Measurements from ENCODE around the gene AVPR2.
A peak's percentile ranks its signal among the peaks of the same experiment; 100 is the strongest.

AVPR2 gene

DNA sequence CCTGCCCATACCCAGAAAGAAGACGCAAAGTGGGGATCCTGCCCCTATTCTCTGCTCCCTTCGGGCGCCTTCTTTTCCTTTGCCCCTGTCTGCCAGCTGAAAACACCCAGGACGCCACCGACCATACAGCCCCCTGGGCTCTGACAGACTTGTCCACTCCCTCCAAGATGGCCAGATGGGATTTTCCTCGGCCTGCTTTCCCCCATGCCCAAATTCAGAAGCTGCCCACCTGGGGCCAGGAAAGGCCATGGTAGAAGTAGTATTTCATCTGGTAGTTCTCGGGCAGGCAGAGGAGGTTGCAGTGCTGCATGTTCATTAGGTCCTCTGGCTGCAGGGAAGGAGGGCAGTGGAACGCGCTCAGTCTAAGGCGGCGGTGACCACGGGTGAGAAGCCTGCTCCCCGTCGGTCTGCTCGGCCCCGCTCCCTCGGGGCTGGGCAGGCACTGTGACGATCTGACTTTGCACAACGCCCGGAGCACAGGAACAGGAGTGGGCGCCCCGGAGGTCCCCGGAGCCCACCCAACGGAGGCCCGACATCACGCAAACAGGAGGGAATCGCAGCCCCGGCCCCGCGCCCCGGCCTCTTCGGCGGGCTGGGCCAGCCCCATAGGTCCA, 29.8 kb downstream of the AVPR2 start:
- DNase-seq = no peak

GRCh38 chrX:153934762-153935325, 30.4 kb downstream of the AVPR2 start, which contains the start of gene NAA10:
Gene NAA10, minus strand, starts transcription at chrX:153935037. Its CDS starts 133 bp downstream, at chrX:153934904.
- peak; percentile 20 to 25 (median 24) for DNase-seq

DNA sequence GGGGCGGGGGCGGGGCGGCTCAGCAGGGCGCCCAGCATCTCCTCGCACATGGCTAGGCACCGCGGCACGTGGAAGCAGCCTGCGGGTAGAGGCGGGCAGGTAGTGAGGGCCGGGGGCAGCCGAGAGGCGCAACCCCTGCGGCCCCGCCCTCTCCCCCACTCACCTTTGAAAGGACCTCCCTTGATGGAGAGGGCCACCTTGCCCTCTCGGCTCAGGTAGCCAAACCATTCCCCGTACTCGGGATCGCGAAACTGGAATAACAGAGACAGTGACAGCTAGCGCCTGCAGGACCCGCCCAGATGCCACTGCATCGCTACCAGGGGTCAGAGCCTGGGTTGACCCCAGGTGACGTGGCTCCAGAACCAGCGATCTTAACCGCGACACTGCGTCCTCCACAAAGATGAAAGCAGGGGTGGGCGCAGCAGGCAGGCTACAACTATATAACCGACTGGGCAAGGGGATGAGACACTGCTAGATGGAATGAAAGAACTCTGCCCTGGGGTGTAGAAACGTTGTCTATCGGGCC, 30.9 kb downstream of the AVPR2 start:
- no peak for DNase-seq

- DNase-seq = no peak
These were observed 32.6 kb downstream of the AVPR2 start for GRCh38 chrX:153937056-153937455.

DNA sequence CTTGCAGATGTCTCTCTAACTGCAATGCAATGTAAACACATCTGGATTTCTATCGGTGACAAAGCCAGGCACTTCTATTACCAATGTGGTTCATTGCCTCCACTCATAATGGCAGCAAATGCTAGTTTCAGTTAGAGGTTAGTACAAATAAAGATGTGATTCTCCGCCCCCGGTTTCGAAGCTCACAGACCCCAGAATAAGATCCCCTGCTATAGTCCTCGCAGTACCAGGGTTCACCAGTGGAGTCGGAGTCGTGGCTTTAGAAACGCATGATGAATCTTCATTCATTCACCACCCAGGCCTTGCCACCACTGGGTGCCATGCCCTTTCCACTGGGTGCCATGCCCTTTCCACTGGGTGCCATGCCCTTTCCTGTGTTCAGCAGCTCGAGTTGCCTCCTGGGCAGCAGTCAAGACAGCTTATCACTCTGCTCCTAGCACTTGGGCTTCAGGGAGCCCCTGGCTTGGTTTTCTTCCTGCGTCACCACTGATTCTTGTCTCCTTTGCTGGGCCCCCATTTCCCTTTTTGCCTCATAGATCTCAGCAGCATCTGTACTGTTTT, 33.8 kb downstream of the AVPR2 start:
- no peak for DNase-seq

DNA sequence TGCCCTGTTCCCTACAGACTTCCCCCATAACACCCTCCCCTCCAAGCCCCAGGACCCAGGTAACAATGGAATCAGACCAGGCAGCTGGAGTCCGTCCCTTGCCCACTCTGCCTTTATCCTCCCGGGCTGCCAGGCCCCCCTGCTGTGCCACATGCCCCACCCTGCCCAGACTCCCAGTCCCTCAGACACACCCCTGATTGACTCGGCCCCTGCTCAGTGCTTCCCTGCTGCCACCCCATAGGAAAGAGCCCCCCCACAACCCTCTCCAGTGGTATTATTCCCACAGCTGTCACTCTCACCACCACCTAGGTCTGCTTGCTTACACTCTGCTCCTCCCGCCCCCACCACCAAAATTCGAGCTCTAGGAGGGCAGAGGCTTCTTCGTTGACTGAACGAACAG, 35.1 kb downstream of the AVPR2 start:
- DNase-seq = no peak

DNA sequence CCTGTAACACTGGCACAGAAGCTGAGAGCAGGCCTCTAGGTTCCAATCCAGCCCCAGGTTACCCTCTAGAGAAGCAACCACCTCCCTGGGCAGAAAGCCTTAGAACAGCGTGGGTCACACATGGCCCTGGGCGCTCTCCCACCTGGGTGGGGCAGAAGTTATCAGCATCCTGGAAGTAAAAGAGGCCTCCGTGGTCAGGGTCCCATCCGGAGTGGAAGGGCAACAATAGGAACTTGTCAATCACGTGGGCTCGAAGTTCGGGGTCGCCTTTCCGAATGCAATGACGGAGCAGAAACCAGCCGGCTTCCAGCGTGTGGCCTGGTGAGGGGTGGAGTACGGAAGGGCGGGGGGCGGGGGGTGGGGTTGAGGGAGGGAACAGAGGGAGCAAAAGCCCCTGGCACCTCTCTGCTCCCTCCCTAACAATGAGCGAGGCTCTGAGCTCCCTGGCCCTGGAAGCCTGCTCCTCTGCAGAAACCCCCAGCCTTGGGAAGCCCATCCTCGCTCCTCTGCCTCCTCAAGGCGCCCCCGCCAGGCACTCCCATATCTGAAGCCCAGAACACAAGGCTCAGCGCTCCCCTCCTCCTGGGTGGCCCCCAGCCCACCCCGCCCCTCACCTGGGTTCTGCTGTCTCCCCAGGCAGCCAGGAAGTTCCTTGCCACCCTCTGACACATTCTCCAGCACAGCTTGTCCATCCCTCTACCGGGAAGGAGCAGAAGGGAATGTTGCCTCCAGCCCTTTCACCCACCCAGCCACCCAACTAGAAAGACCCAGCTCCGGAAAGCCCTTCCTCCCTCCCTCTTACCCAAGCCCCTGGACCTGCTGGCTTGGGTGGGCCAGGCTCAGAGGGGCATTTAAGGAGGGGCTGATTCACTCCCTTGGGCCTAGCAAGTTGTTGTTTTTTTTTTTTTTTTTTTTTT, 37.1 kb downstream of the AVPR2 start:
- no peak for DNase-seq

DNA sequence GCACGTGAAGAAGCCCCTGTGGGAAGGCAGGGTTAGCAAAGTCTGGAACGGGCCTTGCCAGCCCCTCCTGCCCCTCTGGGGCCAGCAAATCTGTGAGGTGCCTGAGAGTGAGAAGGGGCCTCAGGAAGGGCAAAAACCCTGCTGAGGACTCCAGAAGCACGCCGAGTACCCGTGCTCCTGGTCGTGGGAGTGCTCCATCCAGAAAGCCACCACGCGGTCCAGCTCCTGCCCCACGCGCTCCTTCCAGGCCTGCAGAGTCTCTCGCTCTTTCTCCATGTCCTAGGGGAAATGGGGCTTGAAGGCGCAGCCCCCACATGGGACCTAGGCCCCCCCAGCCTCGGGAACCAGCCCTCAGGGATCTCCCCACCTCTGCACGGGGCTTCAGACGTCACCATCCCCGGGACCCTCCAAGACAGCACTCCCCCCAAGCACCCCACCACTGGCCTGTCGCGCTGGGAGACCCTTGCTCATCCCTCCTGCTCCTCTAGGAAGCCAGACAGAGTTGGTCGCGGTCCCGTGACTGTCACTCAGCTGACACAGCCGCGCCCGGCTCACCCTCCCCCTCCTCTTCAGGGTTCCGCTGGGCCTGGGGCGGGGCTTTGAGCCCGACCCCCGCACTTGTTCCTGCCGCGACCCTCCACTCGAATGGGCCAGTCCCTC, 39.8 kb downstream of the AVPR2 start, which contains the start of gene RENBP:
Gene RENBP, minus strand, starts transcription at position 504 of the 660 bp plus-strand sequence. Its CDS starts 33 bp downstream, at position 471.
- DNase-seq = peak in 2 of 4 experiments; percentile 26 to 27

GRCh38 chrX:153944800-153945150, 40.3 kb downstream of the AVPR2 start:
- no peak for DNase-seq

GRCh38 chrX:153945956-153946943, 41.8 kb downstream of the AVPR2 start:
- DNase-seq = no peak

DNA sequence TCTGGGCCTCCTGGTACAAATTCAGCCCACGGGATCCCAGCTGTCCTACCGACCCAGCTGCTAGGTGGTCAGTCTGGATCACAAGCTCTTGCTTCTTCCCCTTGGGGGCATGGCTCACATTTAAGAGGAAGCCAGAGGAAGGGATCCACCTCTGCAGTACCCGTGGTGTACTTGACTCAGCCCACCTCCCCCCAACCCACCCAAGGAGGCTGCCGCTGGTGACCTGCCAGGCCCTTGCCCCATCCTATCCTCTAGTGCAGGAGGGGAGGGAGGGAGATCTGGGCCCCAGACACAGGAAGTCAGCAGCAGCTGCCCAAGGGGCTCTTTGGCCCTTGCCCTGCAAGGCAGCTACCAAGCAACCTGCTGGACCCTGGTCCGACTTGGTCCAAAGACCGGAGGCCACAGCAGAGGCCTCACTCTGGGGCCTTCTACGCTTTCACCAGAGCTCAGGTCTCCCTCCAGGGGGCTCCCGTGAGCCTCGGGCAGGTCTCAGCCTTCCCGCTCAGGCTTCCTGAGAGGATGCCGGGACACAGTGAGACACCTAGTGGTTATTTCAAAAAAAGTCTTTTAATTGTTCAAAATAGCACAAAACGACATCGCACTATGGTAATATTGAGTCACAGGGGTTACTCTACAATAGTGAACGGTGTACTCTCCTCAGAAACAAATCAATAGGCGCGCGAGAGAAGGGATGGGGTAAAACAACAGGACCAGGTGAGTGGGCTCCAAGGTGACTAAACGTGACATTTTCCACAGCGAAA, 42.7 kb downstream of the AVPR2 start:
- DNase-seq = peak; percentile 52 to 56 (median 54)

DNA sequence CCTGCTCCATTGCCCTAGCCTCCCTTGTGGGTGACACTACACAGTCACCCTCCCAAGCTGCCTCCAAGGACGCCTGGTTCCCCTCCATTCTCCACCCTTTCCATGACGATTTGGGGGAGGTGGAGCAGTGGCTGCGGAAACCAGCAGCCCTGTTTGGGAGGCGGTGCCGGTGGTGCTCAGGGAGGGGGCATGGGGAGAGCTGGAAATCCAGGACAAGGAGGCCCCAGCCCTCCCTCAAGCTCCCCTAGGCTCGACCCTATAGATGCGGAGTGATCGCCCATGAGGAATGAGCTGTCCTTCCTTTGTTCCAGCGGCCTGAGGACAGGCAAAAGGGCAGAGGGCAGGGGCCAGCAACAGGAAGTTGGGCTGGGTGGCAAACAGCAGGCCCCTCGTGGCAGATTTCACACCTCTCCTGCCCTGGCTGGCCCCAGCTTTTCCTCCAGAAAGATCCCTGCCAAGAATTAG, 43.6 kb downstream of the AVPR2 start:
- DNase-seq = no peak

- DNase-seq = no peak
These were observed 44.7 kb downstream of the AVPR2 start for GRCh38 chrX:153948847-153949805.

DNA sequence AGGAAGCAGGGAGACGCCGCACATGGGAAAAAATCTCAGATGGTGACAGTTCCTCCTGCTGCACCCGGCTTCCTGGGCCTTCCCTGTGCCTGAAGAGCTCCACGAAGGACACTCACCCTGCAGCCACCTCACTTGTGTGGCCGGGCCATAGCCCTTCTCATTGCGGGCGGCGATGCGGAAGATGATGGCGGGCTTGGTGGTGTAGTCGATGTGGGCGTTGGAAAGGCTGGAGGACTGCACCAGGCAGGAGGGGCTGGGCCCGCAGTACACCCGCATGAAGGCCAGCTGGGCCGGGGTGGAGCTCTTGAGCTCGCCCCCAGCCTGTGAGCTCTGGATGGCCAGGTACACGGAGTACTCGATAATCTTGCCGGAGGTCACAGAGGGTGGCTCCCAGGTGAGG, 45.7 kb downstream of the AVPR2 start:
- no peak for DNase-seq

- no peak for DNase-seq
These were observed 47.4 kb downstream of the AVPR2 start for GRCh38 chrX:153951683-153952372.

- no peak for DNase-seq
These were observed 48.0 kb downstream of the AVPR2 start for GRCh38 chrX:153952373-153953026.

GRCh38 chrX:153953342-153953830, 48.9 kb downstream of the AVPR2 start:
- peak; percentile 20 to 49 (median 40) for DNase-seq
